K562 (cell line): ENCODE data around the gene ZNF565. TPM values are rescaled to one million over a fixed set of nuclear protein-coding genes. Genes with fewer than 3 reads are reported as not detected.

Experiments used
- ATAC-seq: fragments of 200-7000 bp; cut with Tn5 transposase; 3 replicates; pipeline ENCODE4 v1.9.1; 2020; ENCODE audit warnings: moderate library complexity
- BruUV-seq: library from RNA; stranded (reverse); fragments of 400-500 nt; replicated peaks from 2 replicates; lab custom pipeline; 2021; lab: Mats Ljungman, UMichigan
- CTCF ChIA-PET: fragments of 300-600 bp; formaldehyde crosslinking; extraction: SDS; loops from one replicate; lab custom pipeline; 2021; ENCODE audit warnings: low intra/inter-chr PET ratio; lab: Yijun Ruan, JAX
- POLR2A ChIA-PET: fragments of 300-600, 350-650 bp; sonication (Branson Sonifier 250); formaldehyde crosslinking; extraction: SDS; loops from one replicate; lab custom pipeline; 2021; ENCODE audit warnings: antibody characterized with exemption, inconsistent platforms; lab: Yijun Ruan, JAX
- DNase-seq, 4 experiments: peaks; one replicate each; pipeline versions ENCODE4 v3.0.0 to v3.0.0-alpha.2; 2011 to 2018; ENCODE audit warnings: low spot score in 3 of 4, mixed read lengths in 3 of 4; ENCODE audit errors: extremely low read depth in 1 of 4
- FAIRE-seq: peaks from 2 replicates; lab custom pipeline; 2011; peaks lifted over from hg19 to GRCh38; lab: Jason Lieb, UNC
- H2AFZ ChIP-seq: 2 replicates; pipeline ENCODE4 v1.6.0; 2011; ENCODE audit warnings: low read depth, low read length, control low read depth, inconsistent platforms
- H3K27ac ChIP-seq: fragments of 200-600 bp; 3 replicates; pipeline ENCODE4 v1.8.0; 2011; ENCODE audit warnings: low read depth, mild to moderate bottlenecking, control low read depth, inconsistent platforms, low read length, moderate library complexity, mixed read lengths; ENCODE audit errors: extremely low read depth
- H3K27me3 ChIP-seq, 2 experiments: fragments of 300-600 bp in 1 of 2; 2 replicates in 1 of 2; 3 replicates in 1 of 2; pipeline versions ENCODE4 v1.6.0 to v1.8.0; 2011; ENCODE audit warnings: inconsistent platforms in 2 of 2, low read length in 2 of 2, mild to moderate bottlenecking in 1 of 2, mixed read lengths in 1 of 2, moderate library complexity in 1 of 2; ENCODE audit not compliant: control insufficient read depth in 2 of 2, insufficient read depth in 2 of 2
- H3K36me3 ChIP-seq: fragments of 300-600 bp; 3 replicates; pipeline ENCODE4 v1.8.0; 2011; ENCODE audit warnings: mild to moderate bottlenecking, low read length, inconsistent platforms; ENCODE audit not compliant: control insufficient read depth, insufficient read depth
- H3K4me1 ChIP-seq, 2 experiments: fragments of 200-600 bp in 1 of 2; replicated peaks in 1 of 2; 2 replicates in 1 of 2; 3 replicates in 1 of 2; pipeline versions ENCODE4 v1.5.1 to v1.8.0; 2011; ENCODE audit warnings: inconsistent platforms in 2 of 2, low read length in 2 of 2, mild to moderate bottlenecking in 1 of 2, mixed read lengths in 1 of 2, moderate library complexity in 1 of 2; ENCODE audit not compliant: control insufficient read depth in 2 of 2, insufficient read depth in 2 of 2
- H3K4me2 ChIP-seq: 2 replicates; pipeline ENCODE4 v1.6.1; 2011; ENCODE audit warnings: low read length, control low read depth, inconsistent platforms, mixed read lengths; ENCODE audit not compliant: insufficient read depth
- H3K4me3 ChIP-seq: fragments of 200-600 bp; sonication (generic), shearing (Covaris generic); 2 replicates; pipeline ENCODE4 v1.5.1; 2016; ENCODE audit warnings: control low read depth, inconsistent platforms
- H3K79me2 ChIP-seq: fragments of 200-600 bp; 3 replicates; pipeline ENCODE4 v1.8.0; 2011; ENCODE audit warnings: low read length, inconsistent platforms; ENCODE audit not compliant: control insufficient read depth, insufficient read depth
- H3K9ac ChIP-seq, 2 experiments: 2 replicates each; pipeline versions ENCODE4 v1.6.0 to v1.6.1; 2011; ENCODE audit warnings: low read depth in 2 of 2, low read length in 2 of 2, control low read depth in 1 of 2, inconsistent platforms in 1 of 2, mild to moderate bottlenecking in 1 of 2, mixed read lengths in 1 of 2; ENCODE audit not compliant: insufficient read depth in 1 of 2
- H3K9me1 ChIP-seq: one replicate; pipeline ENCODE4 v1.6.0; 2011; ENCODE audit warnings: inconsistent platforms, mild to moderate bottlenecking, low read length, moderate library complexity; ENCODE audit not compliant: control insufficient read depth, insufficient read depth
- H3K9me3 ChIP-seq: replicated peaks from 2 replicates; pipeline ENCODE4 v1.5.1; 2011; ENCODE audit warnings: low read depth, low read length, inconsistent platforms; ENCODE audit not compliant: control insufficient read depth, insufficient read depth
- H4K20me1 ChIP-seq: replicated peaks from 2 replicates; pipeline ENCODE4 v1.6.1; 2011; ENCODE audit warnings: low read length, inconsistent platforms, mixed read lengths; ENCODE audit not compliant: control insufficient read depth, insufficient read depth
- BRD9 ChIP-seq: fragments of 450-650 bp; IDR thresholded peaks from 2 replicates; pipeline ENCODE4 v1.6.1; 2018; ENCODE audit warnings: low read depth; ENCODE audit not compliant: partially characterized antibody
- CREB1 ChIP-seq, 2 experiments: sonication (generic) in 1 of 2; formaldehyde crosslinking in 1 of 2; IDR thresholded peaks; 2 replicates each; pipeline versions ENCODE4 v1.6.1 to v1.8.0; 2012 to 2022; ENCODE audit warnings: inconsistent platforms in 1 of 2, mild to moderate bottlenecking in 1 of 2, missing genetic modification reagents in 1 of 2, moderate library complexity in 1 of 2
- E2F4 ChIP-seq: sonication (generic); formaldehyde crosslinking; IDR thresholded peaks from 2 replicates; pipeline ENCODE4 v1.8.0; 2022; ENCODE audit warnings: mild to moderate bottlenecking, low read depth, missing genetic modification reagents
- EGR1 ChIP-seq: fragments of 450-650 bp; conservative IDR thresholded peaks from 2 replicates; pipeline ENCODE4 v1.6.1; 2017; ENCODE audit warnings: mild to moderate bottlenecking
- FOXA1 ChIP-seq: fragments of 450-650 bp; IDR thresholded peaks from 2 replicates; pipeline ENCODE4 v1.6.1; 2016; ENCODE audit warnings: mild to moderate bottlenecking, borderline replicate concordance
- HMG20B ChIP-seq: fragments of 250-450 bp; sonication (Bioruptor Pico); IDR thresholded peaks from 2 replicates; pipeline ENCODE4 v1.5.0; 2021; ENCODE audit warnings: mild to moderate bottlenecking
- KDM4B ChIP-seq, 2 experiments: fragments of 450-650 bp in 1 of 2; sonication (generic) in 1 of 2; IDR thresholded peaks; 2 replicates each; pipeline ENCODE4 v1.6.1; 2016 to 2017; ENCODE audit warnings: borderline replicate concordance in 2 of 2, antibody characterized with exemption in 1 of 2, low read depth in 1 of 2, mild to moderate bottlenecking in 1 of 2
- NEUROD1 ChIP-seq: fragments of 150-350 bp; IDR thresholded peaks from 2 replicates; pipeline ENCODE4 v1.6.1; 2014; ENCODE audit warnings: borderline replicate concordance, low read length, low read depth; ENCODE audit not compliant: partially characterized antibody
- NFRKB ChIP-seq: fragments of 450-650 bp; IDR thresholded peaks from 2 replicates; pipeline ENCODE4 v1.6.1; 2016; ENCODE audit warnings: low read depth
- NONO ChIP-seq, 2 experiments: fragments of 200-400 bp in 1 of 2; fragments of 450-650 bp in 1 of 2; formaldehyde crosslinking in 1 of 2; IDR thresholded peaks; 2 replicates each; pipeline ENCODE4 v1.6.1; 2017; ENCODE audit warnings: low read depth in 2 of 2, mild to moderate bottlenecking in 2 of 2, moderate library complexity in 2 of 2, low read length in 1 of 2
- PRPF4 ChIP-seq: fragments of 200-400 bp; formaldehyde crosslinking; IDR thresholded peaks from one replicate; pipeline ENCODE4 v1.6.1; 2017; ENCODE audit warnings: low read length, low read depth, mild to moderate bottlenecking; ENCODE audit not compliant: insufficient read depth, poor library complexity, severe bottlenecking
- RBBP5 ChIP-seq: fragments of 200-600 bp; sonication (generic); IDR thresholded peaks from 2 replicates; pipeline ENCODE4 v1.6.1; 2012; ENCODE audit warnings: borderline replicate concordance, mild to moderate bottlenecking, low read length, control low read depth, inconsistent platforms; ENCODE audit not compliant: insufficient read depth, poor library complexity, severe bottlenecking
- RBM25 ChIP-seq: fragments of 200-400 bp; formaldehyde crosslinking; IDR thresholded peaks from 2 replicates; pipeline ENCODE4 v1.6.1; 2018; ENCODE audit warnings: low read length, low read depth, moderate library complexity; ENCODE audit not compliant: severe bottlenecking
- ZC3H4 ChIP-seq: sonication (generic); formaldehyde crosslinking; IDR thresholded peaks from 2 replicates; pipeline ENCODE4 v1.9.0; 2021; ENCODE audit warnings: missing genetic modification reagents, borderline replicate concordance
- ZNF384 ChIP-seq: IDR thresholded peaks from 2 replicates; pipeline ENCODE4 v1.6.1; 2012; ENCODE audit warnings: low read depth, low read length, improper control_type of control experiment
- WGBS: fragments of 100-300 bp; shearing (Covaris generic); methylation state at CpG from one replicate; pipeline ENCODE4 v1.1.6; 2016; ENCODE audit warnings: low coverage, mixed read lengths; ENCODE audit not compliant: insufficient coverage; ENCODE audit errors: missing lambda C conversion rate; 5-methylcytosine and 5-hydroxymethylcytosine counted together
- in situ Hi-C: fragments of 300-500 bp; cut with MboI; formaldehyde crosslinking; loops from 4 replicates; pipeline ENCODE4 v1.15.0; 2018; ENCODE audit warnings: inconsistent platforms, mixed read lengths
- intact Hi-C: fragments of 100-400 bp; cut with micrococcal nuclease; formaldehyde crosslinking; loops from 2 replicates; pipeline ENCODE4 v1.14.2; 2022
- polyA plus RNA-seq, 8 experiments: library from polyadenylated mRNA; depleted of rRNA in 4 of 8; stranded (reverse) in 5 of 8; unstranded in 3 of 8; fragments of >200 nt; fragmentation: Nextera tagmentation in 2 of 8; fragmentation: Illumina TruSeq in 1 of 8; extraction: Ambion mirVana in 2 of 8; extraction: Trizol in 1 of 8; gene quantifications; 2 replicates each; pipeline versions ENCODE4 v1.2.1 to v1.2.3, GENCODE V29; 2011 to 2014; ENCODE audit warnings: inconsistent platforms in 1 of 8, missing spikeins in 1 of 8
- total RNA-seq, 7 experiments: library from RNA; depleted of rRNA in 6 of 7; stranded (reverse); fragments of >200 nt in 6 of 7; fragmentation: Illumina TruSeq in 2 of 7; extraction: Trizol in 2 of 7; gene quantifications; 2 replicates each; pipeline versions ENCODE4 v1.2.1 to v1.2.3, GENCODE V29; 2011 to 2021; ENCODE audit warnings: low replicate concordance in 1 of 7

ZNF565 gene
- total and polyA plus RNA-seq, 9 of the 15 experiments (the other 6 are each of a cell fraction or from before 2014, with no cell fraction given) = 1.3 to 3.2 (median 2.6) TPM

GRCh38 chr19:36150586-36150985, 63.9 kb downstream of the ZNF565 start:
- no peak for TF ChIP-seq E2F4 (CRISPR knock-in tag)
- TF ChIP-seq HMG20B (CRISPR knock-in tag) = no peak
- TF ChIP-seq NONO (IDR thresholded peaks at IDR 0.05; ENCODE audit: low read depth in 2 of 2, low read length in 1 of 2) = no peak
- TF ChIP-seq FOXA1 = no peak
- TF ChIP-seq NFRKB = no peak
- TF ChIP-seq KDM4B (IDR thresholded peaks at IDR 0.05; ENCODE audit: borderline replicate concordance in 2 of 2, low read depth in 1 of 2) = no peak
- TF ChIP-seq RBBP5 = no peak
- no peak for TF ChIP-seq BRD9
- TF ChIP-seq ZC3H4 (CRISPR knock-in tag) = no peak
- TF ChIP-seq PRPF4 = no peak
- TF ChIP-seq CREB1 (IDR thresholded peaks at IDR 0.05) = no peak
- TF ChIP-seq CREB1 (CRISPR knock-in tag; IDR thresholded peaks at IDR 0.05) = no peak
- TF ChIP-seq RBM25 = no peak
- TF ChIP-seq NEUROD1 = no peak
- TF ChIP-seq EGR1 = no peak
- TF ChIP-seq ZNF384 = no peak

More at GRCh38 chr19:36150586-36150985, 63.9 kb downstream of the ZNF565 start:
- no peak overlapping the region for H3K4me2 ChIP-seq
- no TSS peak for BruUV-seq
- no peaks in the 10 kb centered on the region for H3K79me2 ChIP-seq
- no peak for DNase-seq
- no peak for ATAC-seq
- ChIA-PET POLR2A (interaction anchor here (0.5 to 1.6 kb wide), 3 partner anchors 10 to 281 kb away, joined by 3 to 4 read pairs (median 4); no protein-coding TSS in a partner anchor), CTCF (no interaction called here)
- no peak overlapping the region for H2AFZ ChIP-seq
- no peaks in the 10 kb centered on the region for H3K27me3 ChIP-seq
- no peaks in the 10 kb centered on the region for H3K9me1 ChIP-seq
- in situ Hi-C loops (no loop called here), intact Hi-C loops (no loop called here)
- no peaks in the 10 kb centered on the region for H3K9me3 ChIP-seq
- H3K9ac ChIP-seq = no peak overlapping the region
- no peak overlapping the region for H3K4me3 ChIP-seq
- no peaks in the 10 kb centered on the region for H4K20me1 ChIP-seq
- peaks cover 60% of the 10 kb centered on the region; the same call in 2 of the 3 replicates for H3K36me3 ChIP-seq
- 93% methylated on average over 5 of the region's 5 CpGs for WGBS
- H3K27ac ChIP-seq = no peak overlapping the region
- H3K4me1 ChIP-seq = peaks cover 0 to 13% of the 10 kb centered on the region in 2 experiments; a peak in 2 of 5 replicates
- no peak for FAIRE-seq
